Melanocyte of skin (primary cell): ENCODE results near the gene TSHZ3. TPM values are rescaled to one million over a fixed set of nuclear protein-coding genes. Genes with fewer than 3 reads are reported as not detected.

Source experiments
- total RNA-seq, 2 donors: library from RNA; depleted of rRNA; stranded (reverse); fragments of >200 nt; gene quantifications; 2 replicates each; pipeline ENCODE4 v1.2.3, GENCODE V29; 2012

The TSHZ3 gene
- total RNA-seq, result 1 to 10 TPM; 2.4 to 3.7 TPM

GRCh38 chr19:31349160-31349881 lies at the start of gene TSHZ3:
Gene TSHZ3 (minus strand): TSS chr19:31349436. CDS start chr19:31349219, 217 bp downstream.

